ENCODE data around the gene DNAJC18.
A peak's percentile ranks its signal among the peaks of the same experiment; 100 is the strongest.
"Not testable (repeated sequence)": the region's sequence is repeated elsewhere in the genome, so short reads cannot be mapped to it uniquely, and the experiment has no call there.

DNAJC18 gene

DNA sequence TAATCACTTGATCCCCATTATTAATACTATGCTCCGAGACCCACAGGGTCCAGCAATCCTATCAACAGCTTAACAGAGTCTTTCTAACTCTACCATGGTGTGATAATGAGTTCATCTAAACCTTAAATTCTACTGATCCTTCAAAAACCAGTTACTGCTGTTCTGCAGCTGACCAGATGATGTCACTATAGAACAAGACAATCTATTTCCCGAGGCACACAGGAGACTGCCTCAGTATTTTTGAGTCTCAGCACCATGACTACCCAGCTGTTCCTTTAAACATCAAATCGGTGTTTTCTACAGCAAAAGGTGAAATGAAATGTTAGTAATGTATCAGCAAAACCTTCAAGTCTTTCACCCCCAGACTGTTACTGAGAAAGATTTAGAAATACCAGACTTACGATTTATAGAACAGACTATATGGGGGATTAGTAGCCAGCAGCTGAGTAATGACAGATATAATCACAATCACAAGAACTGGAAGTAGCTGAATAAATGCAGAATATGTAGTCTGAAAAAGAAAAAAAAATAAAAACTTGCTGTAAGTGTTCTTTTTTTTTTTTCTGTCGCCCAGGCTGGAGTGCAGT lies 16.9 kb downstream of the DNAJC18 start:
- DNase-seq (ENCODE audit: low spot score in 2 of 2) (peak in 1 of 2 donors; percentile 73), ATAC-seq (peak; percentile 92)
- Mint-ChIP-seq H3K27ac (no peak overlapping the region), H3K4me3 (no peak overlapping the region), H3K9me3 (no peaks in the 10 kb centered on the region), H3K4me1 (peaks cover 7% of the 10 kb centered on the region), H3K36me3 (peaks cover 96% of the 10 kb centered on the region)

DNA sequence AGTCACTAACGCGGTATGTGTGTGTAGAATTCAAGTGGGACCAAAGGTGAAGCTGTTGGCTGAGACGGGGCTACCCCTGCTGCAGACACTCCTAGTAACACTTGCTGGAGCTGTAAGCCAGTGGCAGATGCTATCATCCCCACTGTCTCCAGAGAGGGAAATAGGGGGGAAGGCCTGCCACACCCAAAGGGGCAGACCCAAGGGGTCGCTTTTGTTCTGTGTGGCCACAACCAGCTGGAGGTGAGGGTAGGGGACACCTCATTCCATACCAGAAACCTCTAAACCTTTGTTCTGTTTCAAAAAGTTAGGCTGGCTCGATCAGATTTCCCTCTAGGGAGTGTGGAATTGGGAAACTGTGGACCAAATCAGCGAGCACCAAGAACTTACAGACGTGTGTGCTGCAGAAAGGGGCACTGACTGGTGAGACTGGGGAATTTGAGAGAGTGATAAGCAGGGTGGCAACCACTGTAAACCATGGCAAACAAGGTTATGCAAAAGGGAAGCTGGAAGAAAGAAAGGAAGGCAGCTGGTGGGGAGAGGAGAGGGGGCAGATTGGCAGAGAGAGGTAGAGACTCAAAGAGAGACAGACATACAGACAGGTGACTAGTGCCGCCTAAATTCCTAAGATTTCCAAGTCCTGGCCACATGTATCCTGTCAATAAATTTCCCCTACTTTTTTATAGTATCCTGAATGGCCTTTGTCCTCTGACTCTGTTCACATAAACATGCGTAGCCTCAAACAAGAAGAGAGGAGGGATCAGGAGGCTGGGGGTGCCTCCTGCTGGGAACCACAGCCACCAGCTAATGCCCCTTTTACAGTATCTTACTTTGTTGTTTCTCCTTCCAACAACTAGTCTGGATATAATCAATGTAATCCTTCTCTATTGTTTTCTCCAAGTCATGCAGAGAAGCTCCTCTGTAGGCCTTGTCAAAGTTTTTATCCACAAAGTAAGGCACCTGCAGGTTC lies 19.8 kb downstream of the DNAJC18 start:
- H3K4me1 Mint-ChIP-seq: peaks cover 30% of the 10 kb centered on the region
- no peaks in the 10 kb centered on the region for H3K9me3 Mint-ChIP-seq
- no peak for ATAC-seq
- no peak for DNase-seq (ENCODE audit: low spot score in 2 of 2)
- H3K27ac Mint-ChIP-seq: peak overlapping the region; percentile 2
- no peak overlapping the region for H3K4me3 Mint-ChIP-seq
- peaks cover 92% of the 10 kb centered on the region for H3K36me3 Mint-ChIP-seq

DNA sequence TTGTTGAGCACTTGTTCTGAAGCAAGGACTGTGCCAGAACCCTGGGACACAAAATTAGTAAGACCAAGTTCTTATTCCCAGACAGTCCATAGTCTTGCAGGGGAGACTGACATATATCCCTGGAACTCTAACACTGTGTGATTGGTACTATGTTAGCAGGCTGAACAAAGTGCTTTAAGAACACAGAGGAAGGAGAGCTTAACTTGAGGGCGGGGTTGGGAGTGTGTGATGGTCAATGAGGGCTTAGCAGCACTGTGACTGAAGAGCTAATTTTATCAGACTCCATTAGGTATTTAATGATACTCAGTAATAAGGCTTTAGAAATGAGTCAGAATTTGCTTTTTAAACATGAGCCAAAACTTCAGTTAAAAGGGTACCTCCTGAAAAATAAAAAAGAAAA lies 20.5 kb downstream of the DNAJC18 start:
- Mint-ChIP-seq H3K4me3 (no peak overlapping the region), H3K9me3 (no peaks in the 10 kb centered on the region), H3K27ac (peak overlapping the region; percentile 2), H3K4me1 (peaks cover 37% of the 10 kb centered on the region), H3K36me3 (peaks cover 88% of the 10 kb centered on the region)
- ATAC-seq (no peak), DNase-seq (ENCODE audit: low spot score in 2 of 2) (no peak)

DNA sequence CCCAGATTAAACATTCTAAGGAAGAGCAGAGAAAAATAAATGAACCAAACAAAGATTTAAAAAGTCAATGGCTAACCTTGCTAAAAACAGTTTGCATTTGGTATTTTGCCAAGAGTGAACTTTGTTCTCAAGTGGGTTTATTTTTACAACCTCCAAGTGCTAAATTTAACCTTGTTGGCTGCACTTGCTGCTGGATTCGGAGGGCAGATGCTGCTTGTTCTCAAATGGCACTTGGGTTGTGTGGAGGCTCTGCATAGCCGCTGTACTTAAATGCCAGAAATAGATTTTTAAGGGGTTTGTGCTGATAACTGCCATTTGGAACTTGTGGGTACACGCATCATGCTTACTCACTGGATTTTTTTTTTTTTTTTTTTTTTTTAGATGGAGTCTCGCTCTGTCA lies 22.1 kb downstream of the DNAJC18 start:
- Mint-ChIP-seq H3K4me1 (peaks cover 47% of the 10 kb centered on the region), H3K4me3 (no peak overlapping the region), H3K27ac (peak overlapping the region; percentile 90)

DNA sequence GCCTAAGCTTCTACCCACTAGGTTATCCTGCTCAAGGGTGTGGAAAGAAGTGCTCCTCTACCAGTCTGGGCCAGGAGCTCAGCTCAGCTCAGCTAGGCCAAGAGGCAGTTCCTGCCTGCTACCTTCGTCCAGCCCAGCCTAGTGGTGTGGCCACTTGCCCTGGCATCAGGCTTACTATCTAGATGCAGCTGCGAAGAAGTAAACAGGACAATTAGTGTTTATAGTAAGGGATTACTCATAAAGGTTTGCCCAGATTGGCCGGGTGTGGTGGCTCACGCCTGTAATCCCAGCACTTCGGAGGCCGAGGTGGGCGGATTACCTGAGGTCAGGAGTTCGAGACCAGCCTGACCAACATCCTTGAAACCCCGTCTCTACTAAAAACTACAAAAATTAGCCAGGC lies 22.7 kb downstream of the DNAJC18 start:
- Mint-ChIP-seq H3K27ac (peak overlapping the region; percentile 90), H3K4me3 (peak overlapping the region; percentile 54), H3K4me1 (peaks cover 44% of the 10 kb centered on the region), H3K9me3 (no peaks in the 10 kb centered on the region), H3K36me3 (peaks cover 78% of the 10 kb centered on the region)
- DNase-seq (ENCODE audit: low spot score in 2 of 2) (no peak), ATAC-seq (no peak)

More for the DNA sequence above, 22.1 kb downstream of the DNAJC18 start:
- DNase-seq (ENCODE audit: low spot score in 2 of 2) (no peak), ATAC-seq (peak; percentile 14)
- Mint-ChIP-seq H3K36me3 (peaks cover 84% of the 10 kb centered on the region), H3K9me3 (no peaks in the 10 kb centered on the region)

DNA sequence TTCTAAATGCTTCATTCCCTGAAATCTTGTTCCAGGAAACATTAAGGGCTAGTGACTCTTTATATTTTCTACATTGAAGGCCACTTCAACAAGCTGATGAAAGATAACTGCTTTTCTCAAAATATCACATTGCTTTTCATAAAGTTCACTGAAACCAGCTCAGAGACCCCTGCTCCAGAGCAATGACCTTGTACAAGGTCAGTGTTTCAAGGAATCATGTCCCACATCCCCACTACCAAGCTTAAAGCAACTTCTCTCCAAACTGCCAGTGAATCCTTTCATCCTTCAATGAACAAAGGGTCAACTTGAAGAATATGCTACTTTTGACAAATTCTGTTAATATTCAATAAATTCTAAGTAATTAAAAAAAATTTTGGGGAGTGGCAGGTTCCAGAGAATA lies 23.5 kb downstream of the DNAJC18 start:
- Mint-ChIP-seq H3K27ac (peak overlapping the region; percentile 90), H3K4me3 (peak overlapping the region; percentile 54), H3K4me1 (peaks cover 44% of the 10 kb centered on the region), H3K9me3 (no peaks in the 10 kb centered on the region), H3K36me3 (peaks cover 70% of the 10 kb centered on the region)
- no peak for ATAC-seq
- DNase-seq (ENCODE audit: low spot score in 2 of 2): no peak

DNA sequence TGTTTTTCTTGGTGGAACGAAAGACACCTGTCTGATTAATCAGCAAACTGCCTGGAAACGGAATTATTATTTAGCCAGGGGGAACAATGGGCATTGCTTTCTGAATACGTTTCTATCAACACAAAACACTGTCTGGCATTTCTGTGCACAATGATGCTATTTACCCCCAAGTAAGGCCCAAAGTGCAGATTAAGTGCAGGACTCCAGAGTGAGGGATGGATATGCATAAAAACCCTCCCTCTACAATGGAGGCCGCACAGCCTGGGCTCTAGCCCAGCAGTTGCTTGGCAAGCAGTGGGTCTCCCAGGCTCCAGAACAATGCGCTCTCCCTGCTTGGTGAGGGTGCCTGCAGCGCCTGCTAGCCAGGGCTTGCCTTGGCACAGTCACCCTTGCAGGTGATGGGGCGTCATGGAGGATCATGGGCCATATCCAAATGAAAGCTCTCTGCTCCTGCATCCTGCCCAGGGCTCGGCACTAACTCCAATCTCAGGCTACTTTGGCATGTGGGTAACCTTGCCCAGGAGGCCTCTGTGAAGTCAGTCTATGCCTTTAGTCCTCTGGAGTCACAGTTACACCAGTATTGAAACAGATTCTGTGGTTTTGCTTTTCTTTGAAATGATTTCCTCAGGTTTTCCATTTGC lies 24.0 kb downstream of the DNAJC18 start:
- peaks cover 44% of the 10 kb centered on the region for H3K4me1 Mint-ChIP-seq
- peak in 1 of 2 donors; percentile 64 for DNase-seq (ENCODE audit: low spot score in 2 of 2)
- H3K9me3 Mint-ChIP-seq: no peaks in the 10 kb centered on the region
- H3K4me3 Mint-ChIP-seq: peak overlapping the region; percentile 54
- H3K27ac Mint-ChIP-seq: peak overlapping the region; percentile 90
- H3K36me3 Mint-ChIP-seq: peaks cover 65% of the 10 kb centered on the region
- peak; percentile 89 for ATAC-seq

DNA sequence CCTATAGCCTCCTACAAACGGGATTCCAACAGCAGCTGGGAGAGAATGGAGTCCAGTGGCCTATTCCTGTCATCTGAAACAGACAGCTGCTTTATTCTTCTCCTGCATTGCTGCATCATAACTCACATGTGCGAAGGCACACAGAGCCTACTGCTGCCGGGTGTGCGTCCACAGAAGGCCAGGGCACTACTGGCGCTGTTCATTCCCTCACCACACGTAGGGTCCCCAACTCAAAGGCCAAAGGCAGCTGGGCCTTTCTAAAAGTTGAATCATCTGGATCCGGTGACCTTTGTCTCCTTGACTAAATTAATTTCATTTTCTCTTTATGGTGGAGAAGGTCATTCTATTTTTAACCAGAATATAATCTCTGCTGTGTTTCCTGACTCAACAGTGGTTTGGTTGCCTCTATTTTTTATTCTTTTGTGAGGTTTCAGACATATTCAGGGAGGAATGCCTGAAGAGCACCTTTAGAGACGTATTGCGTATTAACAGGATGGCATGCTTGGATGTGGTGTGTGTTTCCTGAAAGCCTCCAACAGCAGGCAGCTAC lies 24.7 kb downstream of the DNAJC18 start:
- Mint-ChIP-seq H3K9me3 (no peaks in the 10 kb centered on the region), H3K4me1 (peaks cover 44% of the 10 kb centered on the region), H3K4me3 (peak overlapping the region; percentile 54), H3K36me3 (peaks cover 58% of the 10 kb centered on the region), H3K27ac (peak overlapping the region; percentile 90)
- DNase-seq (ENCODE audit: low spot score in 2 of 2) (no peak), ATAC-seq (peak; percentile 9)

DNA sequence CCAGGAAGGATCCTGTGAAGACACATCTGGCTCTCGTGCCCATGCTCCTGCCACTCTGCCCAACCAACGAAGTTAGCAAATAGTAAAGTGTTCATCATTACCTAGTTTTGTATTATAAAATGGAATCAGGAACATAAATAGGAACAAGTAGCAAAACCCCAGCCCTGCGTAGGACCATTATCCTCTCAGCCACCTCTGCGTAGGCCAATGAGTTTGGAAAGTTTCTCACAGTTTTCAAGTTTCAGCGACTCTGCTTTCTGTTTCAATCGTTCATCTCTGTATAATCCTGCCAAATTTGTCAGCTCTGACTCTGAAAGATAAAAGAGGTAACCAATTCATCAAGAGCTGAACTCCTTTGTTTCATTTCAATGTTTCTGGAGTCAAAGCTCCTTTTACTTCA lies 25.4 kb downstream of the DNAJC18 start:
- peak; percentile 40 for ATAC-seq

DNA sequence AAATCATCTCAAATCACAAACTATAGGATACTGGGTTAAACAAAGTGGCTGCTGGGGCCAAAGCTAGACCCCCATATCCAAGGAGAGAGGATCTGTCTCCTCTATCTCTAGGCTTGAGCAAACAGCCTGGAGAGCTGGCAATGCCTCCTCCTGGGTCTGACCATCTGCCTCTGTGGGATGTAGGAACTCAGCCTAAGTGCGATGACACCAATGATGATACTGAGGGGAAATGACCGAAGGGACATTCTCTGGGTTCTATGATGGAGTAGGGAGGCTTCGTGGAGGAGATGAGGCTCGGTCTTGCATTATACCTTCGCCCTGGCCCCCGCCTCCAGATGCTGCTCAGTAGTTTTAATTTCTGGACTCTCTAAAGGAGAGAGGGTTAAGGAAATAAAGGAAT lies 26.2 kb downstream of the DNAJC18 start:
- peak overlapping the region; percentile 90 for H3K27ac Mint-ChIP-seq
- no peaks in the 10 kb centered on the region for H3K9me3 Mint-ChIP-seq
- ATAC-seq (no peak), DNase-seq (ENCODE audit: low spot score in 2 of 2) (no peak)
- H3K36me3 Mint-ChIP-seq: peaks cover 43% of the 10 kb centered on the region
- H3K4me1 Mint-ChIP-seq: peaks cover 44% of the 10 kb centered on the region
- H3K4me3 Mint-ChIP-seq: no peak overlapping the region

More for the DNA sequence above, 25.4 kb downstream of the DNAJC18 start:
- peaks cover 44% of the 10 kb centered on the region for H3K4me1 Mint-ChIP-seq
- H3K27ac Mint-ChIP-seq: peak overlapping the region; percentile 90
- H3K36me3 Mint-ChIP-seq: peaks cover 51% of the 10 kb centered on the region
- no peak for DNase-seq (ENCODE audit: low spot score in 2 of 2)
- H3K9me3 Mint-ChIP-seq: no peaks in the 10 kb centered on the region
- peak overlapping the region; percentile 54 for H3K4me3 Mint-ChIP-seq

DNA sequence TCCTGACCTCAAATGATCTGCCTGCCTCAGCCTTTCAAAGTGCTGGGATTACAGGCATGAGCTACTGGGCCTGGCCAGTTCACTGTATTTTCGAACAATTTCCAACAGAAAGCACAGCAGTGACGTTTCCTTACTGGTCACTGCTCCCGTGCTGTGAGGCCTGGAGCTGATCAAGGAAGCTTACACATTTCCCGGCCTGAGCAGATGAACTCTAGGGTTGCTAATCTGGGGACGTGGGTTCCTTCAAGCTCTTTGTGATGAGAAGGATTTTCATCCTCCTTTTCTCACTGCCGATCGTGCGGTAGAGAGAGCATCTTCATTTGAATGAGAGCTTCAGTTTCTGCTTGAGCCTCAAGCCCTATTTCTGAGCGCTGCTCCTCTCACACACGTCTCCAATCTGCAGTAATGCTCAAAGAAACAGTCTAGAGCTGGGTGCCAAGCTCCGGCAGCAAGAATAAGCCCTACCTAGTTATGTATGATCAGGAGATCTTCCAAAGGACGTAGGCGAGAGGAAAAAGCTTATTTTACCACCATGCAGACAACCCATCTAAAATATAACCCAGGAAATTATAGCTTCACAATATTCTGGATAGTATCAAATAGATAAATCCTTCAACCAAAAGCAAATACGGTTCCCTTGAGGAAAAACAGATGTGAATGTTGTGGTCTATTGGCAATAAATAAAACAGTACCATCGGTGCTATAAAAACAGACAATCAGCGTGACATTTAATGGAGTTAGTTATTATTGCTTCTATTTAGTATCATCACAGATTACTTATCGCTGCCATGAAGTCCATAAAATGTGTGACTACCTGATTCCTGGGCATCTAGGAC lies 28.1 kb downstream of the DNAJC18 start:
- Mint-ChIP-seq H3K4me1 (peaks cover 45% of the 10 kb centered on the region), H3K4me3 (no peak overlapping the region), H3K9me3 (no peaks in the 10 kb centered on the region), H3K36me3 (peaks cover 24% of the 10 kb centered on the region), H3K27ac (no peak overlapping the region)
- ATAC-seq (no peak), DNase-seq (ENCODE audit: low spot score in 2 of 2) (no peak)

DNA sequence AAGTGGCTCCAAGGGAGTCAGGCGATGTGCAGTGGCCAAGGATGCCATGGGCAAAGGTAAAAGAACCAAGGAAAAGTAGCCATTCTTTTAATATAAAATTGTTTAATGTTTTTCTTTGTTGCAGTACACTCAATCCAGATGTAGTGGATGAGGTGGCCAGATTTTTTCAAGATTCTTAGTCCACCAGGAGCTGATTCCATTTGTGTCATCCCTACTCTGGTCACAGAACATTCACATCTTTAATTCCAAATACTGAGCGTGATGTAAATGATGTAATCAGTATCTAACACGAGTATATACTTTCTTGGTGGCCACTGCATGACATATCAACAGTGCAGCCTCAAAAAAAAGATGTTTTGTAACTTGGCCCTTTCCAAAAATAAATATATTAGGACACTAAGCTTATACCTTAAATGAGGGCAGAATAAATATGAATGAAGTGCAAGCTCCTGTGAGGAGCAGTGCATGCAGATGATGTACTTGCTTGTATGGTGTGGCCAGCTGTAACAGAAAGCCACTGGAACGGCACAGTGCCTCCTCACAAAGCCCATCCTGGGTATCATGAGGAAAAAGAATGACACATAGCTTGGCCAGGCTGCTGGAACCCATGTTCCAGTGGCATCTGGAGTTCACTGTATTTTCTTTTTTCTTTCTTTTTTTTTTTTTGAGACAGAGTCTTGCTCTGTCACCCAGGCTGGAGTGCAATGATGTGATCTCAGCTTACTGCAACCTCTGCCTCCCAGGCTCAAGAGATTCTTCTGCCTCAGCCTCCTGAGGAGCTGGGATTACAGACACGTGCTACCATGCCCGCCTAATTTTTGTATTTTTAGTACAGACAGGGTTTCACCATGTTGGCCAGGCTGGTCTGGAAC lies 29.0 kb downstream of the DNAJC18 start:
- Mint-ChIP-seq H3K36me3 (peaks cover 20% of the 10 kb centered on the region), H3K4me1 (peaks cover 37% of the 10 kb centered on the region), H3K9me3 (no peaks in the 10 kb centered on the region), H3K27ac (no peak overlapping the region), H3K4me3 (no peak overlapping the region)
- DNase-seq (ENCODE audit: low spot score in 2 of 2) (no peak), ATAC-seq (no peak)

DNA sequence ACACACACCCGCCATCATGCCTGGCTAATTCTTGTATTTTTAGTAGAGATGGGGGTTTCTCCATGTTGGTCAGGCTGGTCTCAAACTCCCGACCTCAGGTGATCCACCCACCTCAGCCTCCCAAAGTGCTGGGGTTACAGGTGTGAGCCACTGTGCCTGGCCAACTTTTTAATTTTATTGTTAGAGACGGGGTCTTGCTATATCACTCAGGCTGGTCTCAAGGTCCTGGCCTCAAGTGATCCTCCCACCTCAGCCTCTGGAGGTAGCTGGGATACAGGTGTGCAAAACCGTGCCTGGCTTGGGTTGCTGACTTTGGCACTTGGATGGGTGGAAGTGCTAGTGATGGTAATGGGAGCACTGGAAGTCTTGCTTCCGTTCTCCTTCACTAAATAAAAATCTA lies 30.2 kb downstream of the DNAJC18 start:
- DNase-seq (ENCODE audit: low spot score in 2 of 2); H3K27ac Mint-ChIP-seq; H3K4me3 Mint-ChIP-seq; ATAC-seq; H3K9me3 Mint-ChIP-seq: not testable (repeated sequence)
- H3K4me1 Mint-ChIP-seq: peaks cover 31% of the 10 kb centered on the region
- peaks cover 20% of the 10 kb centered on the region for H3K36me3 Mint-ChIP-seq

DNA sequence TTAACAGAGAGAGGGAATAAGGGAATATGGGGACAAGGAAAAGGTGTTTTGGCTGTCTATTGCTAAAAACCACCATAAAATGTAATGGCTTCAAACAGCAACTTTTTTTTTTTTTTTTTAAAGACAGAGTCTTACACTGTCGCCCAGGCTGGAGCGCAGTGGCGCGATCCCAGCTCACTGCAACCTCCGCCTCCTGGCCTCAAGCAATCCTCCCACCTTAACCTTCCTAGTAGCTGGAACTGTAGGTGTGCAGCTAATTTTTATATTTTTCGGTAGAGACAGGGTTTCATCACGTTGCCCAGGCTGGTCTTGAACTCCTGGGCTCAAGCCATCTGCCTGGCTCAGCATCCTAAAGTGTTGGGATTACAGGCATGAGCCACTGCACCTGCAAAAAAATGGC lies 31.1 kb downstream of the DNAJC18 start:
- ATAC-seq: no peak
- Mint-ChIP-seq H3K27ac (peak overlapping the region; percentile 8), H3K36me3 (peaks cover 19% of the 10 kb centered on the region), H3K9me3 (no peaks in the 10 kb centered on the region), H3K4me1 (peaks cover 31% of the 10 kb centered on the region), H3K4me3 (no peak overlapping the region)
- no peak for DNase-seq (ENCODE audit: low spot score in 2 of 2)

Measured in stimulated activated effector memory CD8-positive, alpha-beta T cell treated with anti-CD3 and anti-CD28 coated beads, Interleukin-12 subunit alpha, Interleukin-12 subunit beta, amount 100 ng/mL, for 72 hours (primary cell).